OCI-LY3 (cell line): ENCODE data around the gene PPIH.
"Not testable (repeated sequence)": the region's sequence is repeated elsewhere in the genome, so short reads cannot be mapped to it uniquely, and the experiment has no call there.

ENCODE experiments used
- H2AFZ ChIP-seq: fragments of 200-600, 300-600 bp; shearing (Covaris generic); 2 replicates; pipeline ENCODE4 v1.6.0; 2014; ENCODE audit warnings: antibody characterized with exemption, low read depth, low read length
- H3K27ac ChIP-seq: fragments of 200-600, 300-600 bp; sonication (generic); 2 replicates; pipeline ENCODE4 v1.5.1; 2014; ENCODE audit warnings: mild to moderate bottlenecking, low read length, moderate library complexity, mixed read lengths
- H3K27me3 ChIP-seq: fragments of 200-600, 300-600 bp; sonication (generic); 2 replicates; pipeline ENCODE4 v1.6.1; 2014; ENCODE audit warnings: low read depth, low read length, mixed read lengths
- H3K36me3 ChIP-seq: fragments of 200-600, 300-600 bp; sonication (generic); replicated peaks from 2 replicates; pipeline ENCODE3; 2014; ENCODE audit warnings: low read depth, low read length, mixed read lengths
- H3K4me1 ChIP-seq: fragments of 300-600, 200-600 bp; sonication (generic); 2 replicates; pipeline ENCODE4 v1.6.1; 2014; ENCODE audit warnings: low read length, mixed read lengths
- H3K4me2 ChIP-seq: fragments of 200-600, 300-600 bp; sonication (generic); 2 replicates; pipeline ENCODE4 v1.6.1; 2014; ENCODE audit warnings: low read length, mixed read lengths
- H3K4me3 ChIP-seq: fragments of 300-600, 200-600 bp; sonication (generic); 2 replicates; pipeline ENCODE4 v1.5.1; 2014; ENCODE audit warnings: antibody characterized with exemption, mild to moderate bottlenecking, low read length, moderate library complexity
- H3K79me2 ChIP-seq: fragments of 300-600, 200-600 bp; shearing (Covaris generic); 2 replicates; pipeline ENCODE4 v1.6.1; 2014; ENCODE audit warnings: mild to moderate bottlenecking, low read length, mixed read lengths
- H3K9ac ChIP-seq: fragments of 300-600, 200-600 bp; shearing (Covaris generic); 2 replicates; pipeline ENCODE4 v1.6.0; 2014; ENCODE audit warnings: mild to moderate bottlenecking, low read length, moderate library complexity
- H3K9me3 ChIP-seq: fragments of 200-600, 300-600 bp; shearing (Covaris generic); 2 replicates; pipeline ENCODE4 v1.6.1; 2014; ENCODE audit warnings: low read length, mixed read lengths; ENCODE audit not compliant: insufficient read depth
- H4K20me1 ChIP-seq: fragments of 200-600, 300-600 bp; sonication (generic); 2 replicates; pipeline ENCODE4 v1.6.1; 2016; ENCODE audit warnings: low read length, mixed read lengths; ENCODE audit not compliant: insufficient read depth
- EZH2phosphoT487 ChIP-seq: fragments of 200-600 bp; shearing (Covaris generic); IDR thresholded peaks from 2 replicates; pipeline ENCODE4 v1.6.1; 2018; ENCODE audit warnings: antibody characterized with exemption, mixed run types, low read depth
- TF ChIP-seq, protein P1 (sequence below): fragments of 200-600, 300-600 bp; sonication (generic); IDR thresholded peaks from 2 replicates; pipeline ENCODE4 v1.5.1; 2014; ENCODE audit warnings: antibody characterized with exemption, low read length, low read depth

PPIH gene

DNA sequence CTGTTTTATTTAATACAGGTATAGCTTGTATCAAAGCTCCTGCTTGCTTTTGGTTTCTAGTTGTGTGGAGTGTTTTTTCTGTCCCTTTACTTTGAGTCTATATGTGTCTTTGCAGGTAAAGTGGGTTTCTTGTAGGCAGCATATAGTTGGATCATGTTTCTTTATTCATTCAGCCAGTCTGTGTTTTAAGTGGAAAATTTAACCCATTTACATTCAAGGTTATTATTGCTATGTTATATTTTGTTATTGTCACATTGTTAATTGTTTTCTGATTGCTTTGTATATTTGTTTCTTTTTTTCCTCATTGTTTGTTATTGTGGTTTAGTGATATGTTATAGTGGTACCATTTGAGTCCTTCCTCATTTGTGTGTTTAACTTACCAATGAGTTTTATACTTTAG is 55.1 kb downstream of the PPIH start:
- H3K4me2 ChIP-seq = no peak overlapping the region
- H3K27me3 ChIP-seq = no peaks in the 10 kb centered on the region
- no peaks in the 10 kb centered on the region for H3K4me1 ChIP-seq
- H2AFZ ChIP-seq = no peak overlapping the region
- no peak for TF ChIP-seq EZH2phosphoT487
- TF ChIP-seq, protein P1, sequence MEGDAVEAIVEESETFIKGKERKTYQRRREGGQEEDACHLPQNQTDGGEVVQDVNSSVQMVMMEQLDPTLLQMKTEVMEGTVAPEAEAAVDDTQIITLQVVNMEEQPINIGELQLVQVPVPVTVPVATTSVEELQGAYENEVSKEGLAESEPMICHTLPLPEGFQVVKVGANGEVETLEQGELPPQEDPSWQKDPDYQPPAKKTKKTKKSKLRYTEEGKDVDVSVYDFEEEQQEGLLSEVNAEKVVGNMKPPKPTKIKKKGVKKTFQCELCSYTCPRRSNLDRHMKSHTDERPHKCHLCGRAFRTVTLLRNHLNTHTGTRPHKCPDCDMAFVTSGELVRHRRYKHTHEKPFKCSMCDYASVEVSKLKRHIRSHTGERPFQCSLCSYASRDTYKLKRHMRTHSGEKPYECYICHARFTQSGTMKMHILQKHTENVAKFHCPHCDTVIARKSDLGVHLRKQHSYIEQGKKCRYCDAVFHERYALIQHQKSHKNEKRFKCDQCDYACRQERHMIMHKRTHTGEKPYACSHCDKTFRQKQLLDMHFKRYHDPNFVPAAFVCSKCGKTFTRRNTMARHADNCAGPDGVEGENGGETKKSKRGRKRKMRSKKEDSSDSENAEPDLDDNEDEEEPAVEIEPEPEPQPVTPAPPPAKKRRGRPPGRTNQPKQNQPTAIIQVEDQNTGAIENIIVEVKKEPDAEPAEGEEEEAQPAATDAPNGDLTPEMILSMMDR = no peak
- H3K9me3 ChIP-seq = no peaks in the 10 kb centered on the region
- H3K79me2 ChIP-seq = peaks cover 26% of the 10 kb centered on the region
- H3K4me3 ChIP-seq = no peak overlapping the region
- no peak overlapping the region for H3K9ac ChIP-seq
- H4K20me1 ChIP-seq = no peaks in the 10 kb centered on the region
- peaks cover 26% of the 10 kb centered on the region for H3K36me3 ChIP-seq
- no peak overlapping the region for H3K27ac ChIP-seq

DNA sequence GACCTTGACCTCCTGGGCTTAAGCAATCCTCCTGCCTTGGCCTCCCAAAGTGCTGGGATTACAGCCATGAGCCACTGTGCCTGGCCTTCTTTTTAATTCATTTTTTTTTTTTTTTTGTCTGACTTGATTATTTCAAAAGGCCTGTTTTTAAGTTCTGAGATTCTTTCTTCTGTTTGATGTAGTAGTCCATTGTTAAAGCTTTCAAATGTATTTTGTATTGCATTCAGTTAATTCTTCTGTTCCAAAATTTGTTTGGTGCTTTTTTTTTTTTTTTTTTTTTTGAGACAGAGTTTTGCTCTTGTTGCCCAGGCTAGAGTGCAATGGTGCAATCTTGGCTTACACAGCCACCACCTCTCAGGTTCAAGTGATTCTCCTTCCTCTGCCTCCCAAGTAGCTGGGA is 56.2 kb downstream of the PPIH start:
- Histone ChIP-seq H3K79me2 (peaks cover 24% of the 10 kb centered on the region), H3K36me3 (peaks cover 26% of the 10 kb centered on the region)
- not testable (repeated sequence) for H3K4me2 ChIP-seq, H3K4me3 ChIP-seq, H3K4me1 ChIP-seq, H4K20me1 ChIP-seq, H3K27me3 ChIP-seq, H3K9me3 ChIP-seq, H3K27ac ChIP-seq, H2AFZ ChIP-seq, H3K9ac ChIP-seq

DNA sequence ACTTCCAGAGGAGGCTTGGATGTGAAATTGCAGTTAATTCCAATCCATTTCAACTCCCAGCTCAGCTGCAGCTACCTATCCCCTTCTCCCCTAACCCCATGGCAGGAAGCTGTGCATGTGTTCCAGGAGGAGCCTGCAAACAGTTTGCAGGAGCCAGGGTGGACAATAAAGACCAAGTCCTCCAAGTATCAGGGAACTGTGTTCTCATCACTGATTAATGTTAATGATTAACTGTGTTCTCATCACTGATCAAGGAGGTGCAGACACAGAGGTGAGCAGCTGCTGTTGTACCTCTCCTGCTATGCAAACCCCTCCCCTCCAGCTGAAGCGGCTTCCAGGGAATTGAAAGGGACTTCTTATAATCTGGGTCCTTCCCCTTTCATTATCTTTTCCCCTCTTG is 62.6 kb downstream of the PPIH start:
- Histone ChIP-seq H3K4me2 (no peak overlapping the region), H3K4me1 (no peaks in the 10 kb centered on the region), H3K4me3 (no peak overlapping the region), H3K9me3 (no peaks in the 10 kb centered on the region), H4K20me1 (no peaks in the 10 kb centered on the region), H3K9ac (no peak overlapping the region), H3K27me3 (no peaks in the 10 kb centered on the region), H3K79me2 (no peaks in the 10 kb centered on the region), H2AFZ (no peak overlapping the region), H3K36me3 (no peaks in the 10 kb centered on the region), H3K27ac (no peak overlapping the region)
- no peak for TF ChIP-seq EZH2phosphoT487
- TF ChIP-seq, protein P1 = no peak

DNA sequence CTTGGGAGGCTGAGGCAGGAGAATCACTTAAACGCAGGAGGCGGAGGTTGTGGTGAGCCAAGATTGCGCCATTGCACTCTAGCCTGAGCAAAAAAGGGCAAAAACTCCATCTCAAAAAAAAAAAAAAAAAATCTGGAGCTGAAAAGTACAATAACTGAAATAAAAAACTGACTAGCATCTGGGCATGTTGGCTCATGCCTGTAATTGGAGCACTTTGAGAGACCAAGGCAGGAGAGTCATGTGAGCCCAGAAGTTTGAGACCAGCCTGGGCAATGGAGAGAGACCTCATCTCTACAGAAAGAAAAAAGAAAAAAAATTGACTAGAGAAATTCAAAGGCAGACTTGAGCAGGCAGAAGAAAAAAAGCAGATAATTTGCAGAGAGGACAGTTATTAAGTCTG is 63.7 kb downstream of the PPIH start:
- H3K27ac ChIP-seq = no peak overlapping the region
- no peak overlapping the region for H3K4me3 ChIP-seq
- H2AFZ ChIP-seq = no peak overlapping the region
- no peaks in the 10 kb centered on the region for H3K79me2 ChIP-seq
- no peaks in the 10 kb centered on the region for H3K36me3 ChIP-seq
- no peaks in the 10 kb centered on the region for H4K20me1 ChIP-seq
- H3K27me3 ChIP-seq = no peaks in the 10 kb centered on the region
- H3K9me3 ChIP-seq = no peaks in the 10 kb centered on the region
- TF ChIP-seq EZH2phosphoT487 = no peak
- TF ChIP-seq, protein P1 = no peak
- no peak overlapping the region for H3K4me2 ChIP-seq
- H3K4me1 ChIP-seq = no peaks in the 10 kb centered on the region
- no peak overlapping the region for H3K9ac ChIP-seq

DNA sequence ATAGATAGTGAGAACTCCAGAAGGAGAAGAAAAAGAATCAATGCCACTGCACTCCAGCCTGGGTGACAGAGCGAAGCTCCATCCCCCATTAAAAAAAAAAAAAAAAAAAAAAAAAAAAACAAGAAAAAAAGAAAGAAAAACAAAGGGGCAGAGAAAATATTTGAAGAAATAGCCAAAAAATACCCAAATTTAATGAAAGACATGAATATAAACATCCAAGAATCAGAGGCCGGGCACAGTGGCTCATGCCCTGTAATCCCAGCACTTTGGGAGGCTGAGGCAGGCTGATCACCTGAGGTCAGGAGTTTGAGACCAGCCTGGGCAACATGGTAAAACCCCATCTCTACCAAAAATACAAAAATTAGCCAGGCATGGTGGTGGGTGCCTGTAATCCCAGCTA is 64.2 kb downstream of the PPIH start:
- H4K20me1 ChIP-seq, H3K4me1 ChIP-seq, H3K4me3 ChIP-seq, H3K4me2 ChIP-seq, H3K27ac ChIP-seq, H3K27me3 ChIP-seq, H3K79me2 ChIP-seq, H2AFZ ChIP-seq, H3K36me3 ChIP-seq, H3K9ac ChIP-seq, H3K9me3 ChIP-seq: not testable (repeated sequence)
